ENCODE data around the gene PROK2.

Gene PROK2

DNA sequence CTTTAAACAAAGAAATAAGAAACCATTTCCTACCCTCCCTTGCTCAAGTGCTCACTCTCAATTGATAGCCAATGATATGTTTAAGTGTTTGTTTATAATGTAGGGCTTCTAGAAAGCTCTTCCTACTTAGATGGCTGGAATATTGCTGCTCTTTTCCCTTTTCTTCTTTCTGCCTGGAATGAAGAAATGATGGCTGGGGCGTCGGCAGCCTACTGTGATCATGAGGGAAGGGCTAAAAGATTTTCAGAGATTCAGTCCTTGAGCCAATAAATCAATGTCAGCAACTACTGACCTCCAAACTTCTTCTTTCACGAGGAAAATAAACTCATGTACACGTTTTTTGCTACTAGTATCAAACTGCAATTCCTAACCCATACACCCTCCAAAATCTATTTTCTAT, 33.3 kb downstream of the PROK2 start:
- H3K4me3 ChIP-seq (ENCODE audit: low read depth, low read length): no peak overlapping the region
- TF ChIP-seq, protein P1, sequence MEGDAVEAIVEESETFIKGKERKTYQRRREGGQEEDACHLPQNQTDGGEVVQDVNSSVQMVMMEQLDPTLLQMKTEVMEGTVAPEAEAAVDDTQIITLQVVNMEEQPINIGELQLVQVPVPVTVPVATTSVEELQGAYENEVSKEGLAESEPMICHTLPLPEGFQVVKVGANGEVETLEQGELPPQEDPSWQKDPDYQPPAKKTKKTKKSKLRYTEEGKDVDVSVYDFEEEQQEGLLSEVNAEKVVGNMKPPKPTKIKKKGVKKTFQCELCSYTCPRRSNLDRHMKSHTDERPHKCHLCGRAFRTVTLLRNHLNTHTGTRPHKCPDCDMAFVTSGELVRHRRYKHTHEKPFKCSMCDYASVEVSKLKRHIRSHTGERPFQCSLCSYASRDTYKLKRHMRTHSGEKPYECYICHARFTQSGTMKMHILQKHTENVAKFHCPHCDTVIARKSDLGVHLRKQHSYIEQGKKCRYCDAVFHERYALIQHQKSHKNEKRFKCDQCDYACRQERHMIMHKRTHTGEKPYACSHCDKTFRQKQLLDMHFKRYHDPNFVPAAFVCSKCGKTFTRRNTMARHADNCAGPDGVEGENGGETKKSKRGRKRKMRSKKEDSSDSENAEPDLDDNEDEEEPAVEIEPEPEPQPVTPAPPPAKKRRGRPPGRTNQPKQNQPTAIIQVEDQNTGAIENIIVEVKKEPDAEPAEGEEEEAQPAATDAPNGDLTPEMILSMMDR (IDR thresholded peaks at IDR 0.05; ENCODE audit: borderline replicate concordance, insufficient read depth, low read depth, low read length): no peak

DNA sequence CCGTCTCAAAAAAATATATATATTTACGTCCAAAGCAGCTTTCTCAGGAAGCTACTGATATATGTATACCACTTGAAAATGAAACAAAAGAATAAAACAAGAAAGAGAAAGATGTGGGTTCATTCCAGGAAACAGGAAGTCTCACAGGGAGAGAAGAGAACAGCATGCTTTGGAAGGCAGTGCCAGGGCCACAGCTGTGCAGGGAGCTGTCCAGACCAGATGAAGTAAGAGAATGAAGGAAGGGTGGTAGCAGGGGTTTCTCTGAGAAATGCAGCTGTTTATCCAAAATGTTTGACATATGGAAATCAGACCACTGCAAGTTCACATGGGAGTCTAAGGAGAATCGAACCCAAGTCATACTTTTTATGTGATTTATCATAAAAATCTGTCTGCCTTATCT, 40.2 kb downstream of the PROK2 start:
- TF ChIP-seq, protein P1 (IDR thresholded peaks at IDR 0.05; ENCODE audit: borderline replicate concordance, insufficient read depth, low read depth, low read length): no peak
- no peak overlapping the region for H3K4me3 ChIP-seq (ENCODE audit: low read depth, low read length)

DNA sequence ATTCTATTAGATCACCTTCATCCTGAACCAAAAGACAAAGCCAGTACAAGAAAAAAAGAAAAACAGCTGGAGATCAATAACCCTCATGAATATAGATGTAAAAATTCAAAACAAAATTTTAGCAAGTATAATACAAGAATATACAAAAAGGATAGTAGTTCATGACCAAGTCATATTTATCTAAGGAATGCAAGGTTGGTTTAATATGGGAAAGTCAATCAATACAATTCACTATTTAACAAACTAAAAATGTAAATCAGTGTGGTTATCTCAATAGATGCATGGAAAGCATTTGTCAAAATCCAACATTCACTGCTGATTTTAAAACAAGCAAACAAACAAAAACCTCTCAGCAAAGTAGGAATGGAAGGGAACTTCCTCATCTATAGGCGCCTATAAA, 42.3 kb downstream of the PROK2 start:
- TF ChIP-seq, protein P1 (IDR thresholded peaks at IDR 0.05; ENCODE audit: borderline replicate concordance, insufficient read depth, low read depth, low read length): no peak

DNA sequence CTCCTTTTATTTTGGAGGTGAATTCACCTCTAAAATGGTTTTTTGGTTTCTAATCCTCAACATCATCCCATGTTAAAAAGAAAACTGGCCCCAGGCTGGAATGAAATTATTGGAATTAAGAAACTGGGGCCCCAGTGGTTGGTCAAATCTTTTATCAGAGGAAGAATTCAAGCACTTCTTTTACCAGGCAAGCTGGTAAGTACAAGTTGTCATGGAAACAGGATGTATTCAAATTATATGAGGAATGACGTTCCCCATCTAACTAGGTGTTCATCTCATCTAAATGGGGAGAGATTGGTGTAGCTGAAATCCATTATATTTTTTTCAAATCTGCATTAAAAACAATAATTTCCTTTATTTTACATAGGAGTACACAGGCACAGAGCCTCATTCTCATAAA, 50.1 kb downstream of the PROK2 start:
- TF ChIP-seq, protein P1 (IDR thresholded peaks at IDR 0.05; ENCODE audit: borderline replicate concordance, insufficient read depth, low read depth, low read length): no peak

More for the DNA sequence above, 42.3 kb downstream of the PROK2 start:
- no peak overlapping the region for H3K4me3 ChIP-seq (ENCODE audit: low read depth, low read length)

DNA sequence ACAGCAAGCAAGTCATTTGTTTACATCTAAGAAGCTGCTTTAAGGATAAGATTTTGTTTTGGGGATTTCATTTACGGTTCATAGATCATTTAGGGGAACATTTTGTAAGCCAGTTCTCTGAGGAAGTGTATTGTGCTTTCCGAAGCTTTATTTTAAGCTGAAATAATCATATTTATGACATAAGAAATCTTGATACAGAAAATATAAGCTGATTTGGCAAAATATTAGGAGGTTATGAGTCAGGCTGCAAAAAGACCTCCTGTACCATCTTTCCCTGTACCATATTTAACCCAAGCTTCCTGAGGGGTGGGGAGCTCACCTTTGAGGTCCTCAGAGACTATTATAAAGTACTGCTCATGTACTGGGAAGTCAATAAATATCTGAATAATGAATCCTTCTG, 51.6 kb downstream of the PROK2 start:
- TF ChIP-seq, protein P1 (IDR thresholded peaks at IDR 0.05; ENCODE audit: borderline replicate concordance, insufficient read depth, low read depth, low read length): no peak
- no peak overlapping the region for H3K4me3 ChIP-seq (ENCODE audit: low read depth, low read length)

More for the DNA sequence above, 50.1 kb downstream of the PROK2 start:
- H3K4me3 ChIP-seq (ENCODE audit: low read depth, low read length): no peak overlapping the region

DNA sequence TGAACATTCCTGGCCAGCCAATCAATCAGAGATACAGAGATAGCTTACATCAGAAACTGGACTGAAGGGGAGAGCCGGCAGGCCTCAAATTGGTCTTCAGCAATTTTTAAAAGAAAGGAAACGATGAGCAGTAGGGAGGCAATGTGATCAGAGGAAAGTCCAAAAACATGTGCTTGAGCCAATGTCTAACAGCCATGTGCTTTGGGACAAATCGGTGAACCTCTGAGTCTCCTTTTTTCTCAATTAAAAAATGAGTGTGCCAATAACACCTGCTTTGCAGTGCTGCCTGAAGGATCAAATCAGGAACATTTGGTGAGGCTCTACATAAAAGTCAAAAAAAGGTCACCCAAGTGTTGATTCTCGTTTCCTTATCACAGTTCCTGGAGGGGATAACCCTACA, 52.3 kb downstream of the PROK2 start:
- H3K4me3 ChIP-seq (ENCODE audit: low read depth, low read length): no peak overlapping the region
- TF ChIP-seq, protein P1 (IDR thresholded peaks at IDR 0.05; ENCODE audit: borderline replicate concordance, insufficient read depth, low read depth, low read length): no peak

DNA sequence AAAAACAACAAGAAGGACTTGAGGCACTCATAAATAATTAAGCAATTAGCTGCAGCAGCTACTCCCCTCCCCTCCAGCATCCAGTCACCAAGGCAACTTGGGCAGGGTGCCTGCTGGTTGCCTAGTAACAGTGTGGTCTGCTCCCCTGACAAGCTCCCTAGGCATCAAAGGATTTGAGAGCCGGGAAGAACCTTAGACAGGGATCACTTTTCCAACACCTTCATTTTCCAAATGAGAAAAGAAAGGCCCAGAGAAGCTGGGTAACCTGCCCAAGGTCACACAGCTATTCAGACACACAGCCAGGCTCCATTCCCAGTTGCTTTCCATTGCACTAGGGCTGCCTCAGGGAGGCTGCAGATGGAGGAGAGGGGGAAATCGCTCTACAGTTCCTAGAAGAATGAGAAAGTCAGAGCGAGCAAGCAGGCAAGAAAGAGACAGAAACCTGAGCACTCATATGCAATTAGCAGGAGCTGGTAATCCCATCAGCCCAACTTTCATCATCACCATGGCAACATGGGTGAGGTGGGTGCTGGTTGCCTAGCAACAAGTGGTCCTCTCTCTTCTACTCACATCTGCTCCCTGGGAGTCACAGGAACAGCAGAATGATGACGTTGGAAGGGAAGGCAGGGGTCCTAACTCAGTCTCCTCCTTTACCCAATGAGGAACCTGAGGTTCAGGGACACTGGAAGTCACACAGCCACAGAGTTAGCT, 56.2 kb downstream of the PROK2 start:
- TF ChIP-seq, protein P1 (IDR thresholded peaks at IDR 0.05; ENCODE audit: borderline replicate concordance, insufficient read depth, low read depth, low read length): no peak
- H3K4me3 ChIP-seq (ENCODE audit: low read depth, low read length): no peak overlapping the region

Data from GM12875 (cell line).